8988T (cell line): Measurements from ENCODE around the gene SMARCD1.

Source experiments
- DNase-seq: peaks from one replicate; pipeline ENCODE4 v3.0.0; 2011

SMARCD1 gene

DNA sequence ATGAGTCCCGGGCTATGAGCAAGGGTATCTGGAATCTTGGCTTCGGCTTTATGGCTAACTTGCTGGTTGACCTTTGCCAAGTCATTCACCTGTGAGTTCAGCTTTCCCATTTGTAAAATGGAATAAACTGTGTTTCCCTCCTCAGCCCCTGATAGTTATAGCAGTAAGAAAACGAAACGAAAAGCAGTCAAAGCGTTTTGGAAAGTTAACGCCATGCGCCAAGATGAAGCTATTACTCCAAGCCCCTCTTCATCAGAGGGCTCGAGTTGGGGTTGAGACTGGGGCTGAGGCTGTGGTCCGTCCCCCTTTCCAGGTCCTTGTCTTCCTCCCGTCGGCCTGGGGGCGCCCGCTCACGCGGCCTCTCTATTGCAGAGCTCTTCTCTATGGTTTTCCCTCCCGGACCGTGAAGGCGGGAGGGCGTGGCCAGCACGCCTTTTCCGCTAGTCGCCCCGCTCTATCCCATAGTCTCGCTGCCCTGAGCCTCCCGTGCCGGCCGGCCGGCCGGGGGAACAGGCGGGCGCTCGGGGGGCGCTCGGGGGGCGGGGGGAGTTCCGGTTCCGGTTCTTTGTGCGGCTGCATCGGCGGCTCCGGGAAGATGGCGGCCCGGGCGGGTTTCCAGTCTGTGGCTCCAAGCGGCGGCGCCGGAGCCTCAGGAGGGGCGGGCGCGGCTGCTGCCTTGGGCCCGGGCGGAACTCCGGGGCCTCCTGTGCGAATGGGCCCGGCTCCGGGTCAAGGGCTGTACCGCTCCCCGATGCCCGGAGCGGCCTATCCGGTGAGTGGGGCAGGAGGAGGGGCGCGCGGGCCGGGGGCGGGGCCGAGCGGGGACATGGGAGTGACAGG, at the start of gene SMARCD1:
Gene SMARCD1 (plus strand): TSS at position 568 of the 840 bp plus-strand sequence. CDS start 28 bp downstream, at position 596.
- peak; percentile 96 for DNase-seq

DNA sequence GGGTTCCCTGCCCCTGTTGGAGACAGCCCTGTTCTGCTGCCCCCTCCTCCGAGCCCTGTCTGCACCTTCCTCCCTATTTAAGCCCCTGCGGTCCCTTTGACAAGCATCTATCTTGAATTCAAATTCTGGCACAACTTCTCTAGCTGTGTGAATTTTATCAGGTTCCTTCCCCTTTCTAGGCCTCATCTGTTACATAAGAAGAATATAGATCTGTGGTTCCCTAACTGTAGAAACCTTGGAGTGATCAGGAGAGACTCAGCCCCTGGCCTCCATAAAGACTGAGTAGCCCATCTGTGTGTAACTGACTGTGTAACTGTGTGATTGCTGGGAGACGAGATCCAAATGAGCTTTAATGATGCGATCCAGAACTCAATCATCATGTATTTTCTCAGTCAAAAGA, 46.8 kb upstream of the SMARCD1 start:
- DNase-seq = no peak

DNA sequence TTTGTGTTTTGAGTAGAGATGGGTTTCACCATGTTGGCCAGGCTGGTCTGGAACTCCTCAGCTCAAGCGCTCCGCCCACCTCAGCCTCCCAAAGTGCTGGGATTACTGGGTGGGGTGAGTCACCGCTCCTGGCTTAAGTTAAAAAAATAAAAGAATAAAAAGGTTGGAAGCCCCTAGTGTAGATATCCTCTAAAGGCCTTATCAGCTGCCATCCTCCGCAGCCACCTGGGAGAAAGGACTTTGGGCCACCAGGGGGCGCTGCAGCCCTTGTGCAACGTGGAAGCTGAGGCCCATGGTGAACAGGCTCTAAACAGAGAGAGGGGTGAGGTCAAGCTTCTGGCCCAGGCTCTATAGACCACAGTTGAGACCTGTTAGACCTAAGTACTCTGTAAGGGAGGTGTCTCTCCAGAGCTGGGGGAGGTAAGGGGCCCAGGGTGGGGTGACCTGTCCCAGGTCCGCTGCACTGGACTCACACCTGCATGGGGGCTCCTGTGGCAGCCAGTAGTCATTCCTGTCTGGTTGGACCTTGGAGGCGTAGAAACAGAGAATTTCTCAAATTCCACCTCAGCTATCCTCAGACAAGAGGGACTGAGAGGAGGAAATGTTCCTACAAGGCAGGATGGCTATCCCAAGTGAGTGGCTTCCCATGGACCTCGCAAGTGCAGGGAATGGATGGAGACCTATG, 45.8 kb upstream of the SMARCD1 start:
- peak; percentile 85 for DNase-seq

DNA sequence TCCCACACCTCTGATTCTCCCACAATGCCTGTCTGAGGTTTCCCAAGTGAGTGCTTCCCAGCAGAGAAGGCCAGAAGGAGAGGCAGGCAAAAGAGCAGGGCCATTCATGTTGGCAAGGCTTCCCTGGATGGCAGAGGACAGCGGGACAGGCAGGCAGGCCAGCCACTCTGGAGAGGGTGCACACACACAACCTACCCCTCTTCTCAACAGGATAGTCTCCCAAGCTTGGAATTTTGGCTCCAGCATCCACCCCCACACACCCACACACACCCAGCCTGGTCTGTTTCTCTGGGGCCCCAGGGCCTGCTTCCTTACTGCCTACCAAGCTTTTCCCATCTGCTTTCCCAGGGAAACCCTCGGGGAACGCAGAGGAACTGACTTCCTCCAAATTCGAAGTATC, 44.5 kb upstream of the SMARCD1 start:
- DNase-seq = no peak

DNA sequence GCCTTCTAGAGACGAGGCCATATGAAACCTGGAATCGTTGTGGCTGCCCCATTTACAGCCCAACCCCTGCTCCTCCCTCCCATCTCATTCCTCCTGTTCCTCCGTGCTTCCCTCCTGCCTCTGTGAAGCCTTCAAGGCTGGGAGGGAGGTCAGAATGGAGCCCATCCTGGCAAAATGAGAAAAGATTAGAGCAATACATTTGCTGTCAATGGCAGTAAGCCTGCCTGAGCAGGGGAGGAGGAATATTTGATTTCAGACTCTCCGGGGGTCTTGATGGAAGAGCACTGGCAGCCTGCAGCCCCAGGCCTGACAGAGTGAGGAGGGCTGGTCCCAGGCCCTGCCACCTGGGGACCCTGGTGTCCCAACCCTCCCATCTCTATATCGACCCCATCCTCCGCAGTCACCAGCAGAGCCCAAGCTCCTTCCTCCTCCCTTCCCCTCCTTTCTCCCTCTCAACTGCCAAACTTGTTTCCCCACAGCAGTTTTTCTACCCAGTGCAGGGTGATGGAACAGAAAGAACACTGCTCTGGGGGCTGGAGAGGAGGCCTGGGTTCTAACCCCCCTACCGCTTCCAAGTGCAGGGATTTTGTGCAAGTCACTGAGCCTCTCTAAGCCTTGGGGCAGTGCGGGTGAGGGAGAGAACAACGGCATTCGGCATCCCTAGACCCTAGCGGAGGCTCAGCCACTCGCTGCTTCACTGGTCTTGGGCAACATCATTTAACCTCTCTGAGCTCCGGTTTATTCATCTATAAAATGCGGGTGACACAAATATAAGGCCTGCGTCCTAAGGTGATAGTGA, 43.9 kb upstream of the SMARCD1 start:
- DNase-seq = no peak

DNA sequence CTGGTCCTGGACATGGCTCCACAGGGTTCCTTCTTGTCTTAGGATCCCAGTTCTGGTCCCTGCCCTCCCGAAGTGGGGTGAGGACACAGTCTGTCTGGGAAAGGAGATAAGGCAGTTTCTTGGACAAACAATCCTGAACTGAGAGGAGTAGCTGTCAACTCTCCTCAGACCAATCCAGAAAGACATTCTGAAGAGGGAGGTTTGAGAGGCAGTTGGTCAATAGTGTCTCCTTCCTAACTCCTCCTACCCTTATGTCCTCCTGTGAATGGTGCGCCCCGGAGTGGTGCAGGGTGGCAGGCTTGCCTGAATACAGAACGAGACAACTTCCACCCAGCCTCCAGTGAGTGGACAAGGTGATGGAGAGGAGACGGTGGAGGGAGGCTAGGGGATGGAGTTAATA, 43.2 kb upstream of the SMARCD1 start:
- DNase-seq = no peak

DNA sequence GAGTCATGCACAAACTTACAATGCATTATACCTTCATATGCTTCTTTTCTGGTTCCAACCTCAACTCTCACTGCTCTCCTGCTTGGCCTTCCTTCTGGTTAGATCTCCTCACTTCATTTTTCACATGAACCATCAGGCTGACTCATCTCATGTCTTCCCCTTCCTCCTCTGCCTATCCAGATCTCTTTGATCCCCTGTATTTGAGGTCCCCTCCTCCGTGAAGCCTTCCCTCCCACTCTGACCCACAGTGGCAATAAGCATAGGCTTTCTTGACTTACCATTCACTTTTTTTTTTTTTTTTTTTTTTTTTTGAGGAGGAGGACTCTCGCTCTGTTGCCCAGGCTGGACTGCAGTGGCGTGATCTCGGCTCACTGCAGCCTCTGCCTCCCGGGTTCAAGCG, 42.4 kb upstream of the SMARCD1 start:
- no peak for DNase-seq

DNA sequence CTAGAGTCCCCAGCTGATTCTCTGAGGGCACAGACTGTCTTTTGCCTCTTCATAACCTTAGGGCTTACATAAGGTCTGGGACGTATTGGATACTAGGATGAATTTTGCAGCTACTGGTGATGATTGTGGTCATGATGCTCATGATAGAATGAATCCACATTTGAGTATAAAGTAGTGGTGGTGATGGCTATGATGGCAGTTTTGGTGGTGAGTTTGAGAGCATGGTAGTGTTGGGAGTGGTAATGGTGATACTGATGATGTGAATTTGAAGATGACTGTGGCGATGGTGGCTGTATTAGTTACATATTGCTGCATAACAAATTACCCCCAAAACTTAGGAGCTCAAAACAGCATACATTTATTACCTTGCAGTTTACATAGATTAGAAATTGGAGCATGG, 41.8 kb upstream of the SMARCD1 start:
- no peak for DNase-seq

- DNase-seq = no peak
Observed at GRCh38 chr12:50043854-50044253, 41.3 kb upstream of the SMARCD1 start.

DNA sequence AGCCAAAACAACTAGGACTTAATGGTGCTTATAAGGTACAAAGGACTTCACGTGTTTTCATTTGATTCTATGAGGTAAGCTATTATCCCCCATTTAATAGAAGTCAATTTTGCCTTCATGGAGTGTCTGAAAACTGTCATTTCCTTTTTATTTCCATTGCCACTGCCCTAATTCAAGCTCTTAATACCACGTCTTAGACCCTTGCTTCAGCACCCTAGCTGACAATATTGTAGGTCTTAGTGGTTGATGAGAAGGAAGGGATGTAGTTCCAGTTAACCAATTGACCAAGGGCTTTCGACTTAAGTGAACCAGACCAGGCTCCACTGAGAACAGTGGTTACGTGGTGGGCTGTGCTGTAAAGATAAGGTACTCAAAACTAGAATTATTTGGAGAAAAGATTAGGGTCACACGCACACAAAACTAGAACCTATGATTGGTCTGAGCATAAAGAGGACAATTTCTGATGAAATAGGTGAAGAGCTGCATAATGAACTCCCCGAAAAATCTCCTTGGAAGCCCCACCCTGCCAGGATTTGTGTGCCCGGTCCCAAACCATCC, 37.4 kb upstream of the SMARCD1 start:
- DNase-seq = no peak

DNA sequence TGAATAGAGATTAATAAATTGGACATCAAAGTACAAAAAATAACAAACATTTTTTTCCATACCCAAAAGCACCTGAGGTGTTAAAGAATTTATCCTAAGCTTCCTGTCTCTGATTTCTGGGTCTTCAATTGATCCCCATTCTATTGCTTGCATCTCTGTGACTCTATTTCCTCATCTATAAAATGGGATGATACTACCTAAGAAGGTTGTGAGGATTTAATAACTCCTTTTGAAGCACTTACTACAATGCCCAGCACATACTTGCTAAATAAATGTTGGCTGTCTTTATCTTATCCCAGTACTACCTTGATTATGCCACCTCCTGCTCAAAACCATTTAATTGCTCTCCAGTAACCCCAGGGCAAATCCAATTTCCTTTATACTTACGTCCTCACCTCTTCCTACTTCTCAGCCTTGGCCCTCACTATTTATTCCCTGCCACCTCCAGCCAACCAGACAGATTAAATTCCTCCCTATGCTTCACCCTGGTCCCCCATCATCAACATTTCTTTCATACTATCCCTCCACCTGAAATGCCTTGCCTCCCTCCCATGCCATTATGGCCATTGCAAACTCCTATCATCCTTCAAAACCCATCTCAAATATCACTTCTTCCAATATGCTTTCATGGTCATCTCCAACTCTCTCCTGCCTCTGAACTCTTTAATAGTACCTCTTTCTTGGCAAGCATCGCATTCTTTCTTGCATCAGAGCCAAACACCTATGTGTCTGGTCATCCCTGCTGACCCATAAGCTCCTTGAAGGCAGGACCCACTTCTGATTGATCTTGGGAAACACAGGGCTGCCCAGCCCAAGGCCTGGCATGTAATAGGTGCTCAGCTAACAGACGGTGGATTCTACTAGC, 35.7 kb upstream of the SMARCD1 start:
- no peak for DNase-seq

DNA sequence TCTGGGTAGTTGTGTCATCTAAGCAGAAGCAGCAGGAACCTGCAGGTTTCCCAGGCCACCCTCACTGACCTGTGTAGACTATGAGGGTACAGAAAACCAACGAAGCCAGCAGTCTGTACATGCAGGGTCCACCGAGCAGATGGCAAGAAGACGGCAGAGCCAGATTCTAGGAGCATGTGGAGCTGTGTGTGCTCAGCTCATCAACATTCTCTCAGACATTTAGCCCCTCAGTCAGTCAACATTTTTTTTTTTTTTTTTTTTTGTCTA, 35.1 kb upstream of the SMARCD1 start:
- DNase-seq = no peak

GRCh38 chr12:50050410-50051098, 34.6 kb upstream of the SMARCD1 start:
- no peak for DNase-seq

DNA sequence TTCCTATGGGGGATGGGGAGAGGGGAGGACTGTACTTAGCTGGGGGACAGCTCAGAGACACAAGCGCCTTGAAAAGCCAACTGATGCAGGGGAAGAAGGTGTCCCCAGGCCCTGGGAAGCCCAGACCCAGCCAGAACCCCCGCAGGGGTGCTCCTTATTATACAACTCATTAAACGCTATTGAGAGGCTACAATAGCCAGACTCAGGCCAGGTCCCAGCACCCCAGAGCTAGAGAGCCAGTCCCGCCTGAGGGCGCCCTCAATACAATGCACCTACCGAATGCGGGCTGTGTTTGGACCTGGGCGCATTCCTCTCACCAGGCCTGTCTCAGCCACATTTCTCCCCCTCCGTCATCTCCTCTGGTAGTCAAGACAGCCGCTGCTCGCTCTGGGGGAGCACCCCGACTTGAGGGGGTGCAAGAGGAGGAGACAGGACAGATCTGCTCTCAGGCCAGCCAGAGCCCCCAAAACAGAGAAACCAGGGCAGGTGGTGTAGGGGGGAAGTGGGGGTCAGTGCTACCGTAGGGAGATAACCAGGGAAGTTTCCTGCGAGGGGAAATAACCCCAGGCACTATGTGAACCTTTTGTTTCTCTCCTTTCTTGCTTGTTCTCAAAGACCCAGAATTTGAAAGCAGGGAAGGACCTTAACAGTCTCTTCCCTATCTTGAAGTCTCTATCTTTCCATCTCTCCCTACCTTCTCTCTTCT, 33.9 kb upstream of the SMARCD1 start:
- DNase-seq = no peak

GRCh38 chr12:50052544-50052943, 32.6 kb upstream of the SMARCD1 start:
- no peak for DNase-seq

DNA sequence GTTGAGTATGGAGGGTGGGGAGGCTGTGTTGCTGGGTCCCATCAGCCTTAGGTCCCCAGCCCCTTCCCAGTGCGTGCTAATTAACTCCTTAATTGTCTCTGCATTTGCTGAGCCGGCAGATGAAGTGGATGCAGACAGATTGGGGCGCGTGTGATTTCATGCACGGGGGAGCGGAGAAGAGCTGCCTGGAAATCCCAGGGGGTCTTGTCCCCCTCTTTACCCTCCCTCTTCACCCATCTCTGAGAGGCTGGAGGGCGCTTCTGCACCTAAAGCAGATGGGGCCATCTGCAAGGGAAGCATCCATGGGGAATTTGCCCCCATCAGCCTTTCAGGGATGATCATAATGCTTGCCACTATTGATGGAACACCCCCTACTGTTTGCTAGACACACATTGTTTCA, 32.2 kb upstream of the SMARCD1 start:
- DNase-seq = no peak

DNA sequence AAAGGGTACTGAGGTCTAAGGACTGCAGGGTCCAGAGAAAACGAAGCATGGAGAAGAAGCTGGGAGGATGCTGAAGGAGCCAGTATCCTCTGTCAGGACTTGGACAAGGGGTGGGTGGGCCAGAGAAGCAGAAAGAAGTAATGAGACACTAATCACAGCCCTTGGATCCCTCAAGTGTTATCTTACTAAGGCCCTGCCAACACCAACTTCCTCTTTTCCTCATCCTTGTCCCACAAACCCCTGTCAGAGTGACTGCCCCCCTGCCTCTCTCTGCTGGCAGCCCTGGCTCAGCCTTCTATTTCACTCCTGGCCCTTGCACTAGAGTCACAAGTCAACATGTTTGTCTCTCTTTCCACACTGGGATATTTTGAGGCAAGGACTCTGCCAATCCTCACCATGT, 31.6 kb upstream of the SMARCD1 start:
- DNase-seq = no peak

DNA sequence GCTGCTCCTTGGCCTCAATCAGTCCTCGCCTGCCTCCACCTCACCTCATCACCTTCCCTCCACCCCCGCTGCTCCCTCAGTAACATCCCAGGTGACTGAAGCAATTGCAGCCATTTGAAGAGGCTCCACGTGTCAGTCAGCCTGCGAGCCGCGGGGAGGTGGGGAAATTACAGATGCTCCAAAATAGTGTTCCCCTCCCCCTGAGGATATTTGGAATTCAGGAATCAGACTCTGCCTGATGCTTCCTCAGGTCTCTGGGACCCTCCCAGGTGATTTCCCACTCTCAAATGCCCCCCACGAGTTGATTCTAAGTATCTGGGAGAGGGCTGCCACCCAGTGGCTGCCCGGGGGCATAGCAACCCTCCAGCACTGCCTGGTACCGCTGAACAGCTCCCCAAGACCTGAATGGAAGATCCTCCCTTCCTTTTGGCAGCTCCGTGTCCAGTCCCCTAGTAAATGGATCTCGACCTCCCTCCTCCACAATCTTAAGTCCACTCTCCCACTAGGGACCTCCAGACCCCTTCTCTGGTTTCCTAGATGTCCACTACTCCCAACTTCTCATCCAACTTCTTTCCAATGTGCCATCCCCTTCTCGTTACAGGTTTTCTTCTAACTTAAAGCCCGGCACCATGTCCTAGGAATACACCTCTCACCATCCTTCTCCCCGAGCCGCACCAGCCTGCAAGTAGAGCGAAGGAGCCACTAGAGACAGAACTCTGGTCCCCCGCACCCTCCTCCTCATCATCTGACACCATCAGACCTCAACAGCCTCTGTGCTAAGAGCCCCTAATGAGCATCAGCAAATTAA, 29.1 kb upstream of the SMARCD1 start:
- DNase-seq = peak; percentile 84

- no peak for DNase-seq
Observed at GRCh38 chr12:50056639-50056976, 28.5 kb upstream of the SMARCD1 start.
